ENCODE results near the gene LACTBL1. TPM values are rescaled to one million over a fixed set of nuclear protein-coding genes. Genes with fewer than 3 reads are reported as not detected.

Gene LACTBL1
- total and polyA plus RNA-seq, 2 experiments from 2014 or later = not detected

GRCh38 chr1:23007106-23007505 lies 34.4 kb upstream of the LACTBL1 start:
- H2AFZ ChIP-seq = no peak overlapping the region
- no peak overlapping the region for H3K27ac Mint-ChIP-seq
- no peaks in the 10 kb centered on the region for H3K79me2 ChIP-seq (replicated peaks; ENCODE audit: insufficient read depth)
- no peaks in the 10 kb centered on the region for H3K27me3 ChIP-seq (ENCODE audit: insufficient read depth)
- no peaks in the 10 kb centered on the region for H4K20me1 ChIP-seq (replicated peaks; ENCODE audit: insufficient read depth)
- H3K4me3 ChIP-seq = no peak overlapping the region
- H3K36me3 ChIP-seq (ENCODE audit: insufficient read depth) = no peaks in the 10 kb centered on the region
- ATAC-seq = no peak
- no peak overlapping the region for H3K27ac ChIP-seq (ENCODE audit: low read depth)
- H3K9me3 Mint-ChIP-seq = peaks cover 4% of the 10 kb centered on the region; the same call in 1 of the 3 replicates
- no peaks in the 10 kb centered on the region for H3K9me2 ChIP-seq (ENCODE audit: insufficient read depth)
- no peak for DNase-seq (ENCODE audit: low spot score)
- TF ChIP-seq, protein P1, sequence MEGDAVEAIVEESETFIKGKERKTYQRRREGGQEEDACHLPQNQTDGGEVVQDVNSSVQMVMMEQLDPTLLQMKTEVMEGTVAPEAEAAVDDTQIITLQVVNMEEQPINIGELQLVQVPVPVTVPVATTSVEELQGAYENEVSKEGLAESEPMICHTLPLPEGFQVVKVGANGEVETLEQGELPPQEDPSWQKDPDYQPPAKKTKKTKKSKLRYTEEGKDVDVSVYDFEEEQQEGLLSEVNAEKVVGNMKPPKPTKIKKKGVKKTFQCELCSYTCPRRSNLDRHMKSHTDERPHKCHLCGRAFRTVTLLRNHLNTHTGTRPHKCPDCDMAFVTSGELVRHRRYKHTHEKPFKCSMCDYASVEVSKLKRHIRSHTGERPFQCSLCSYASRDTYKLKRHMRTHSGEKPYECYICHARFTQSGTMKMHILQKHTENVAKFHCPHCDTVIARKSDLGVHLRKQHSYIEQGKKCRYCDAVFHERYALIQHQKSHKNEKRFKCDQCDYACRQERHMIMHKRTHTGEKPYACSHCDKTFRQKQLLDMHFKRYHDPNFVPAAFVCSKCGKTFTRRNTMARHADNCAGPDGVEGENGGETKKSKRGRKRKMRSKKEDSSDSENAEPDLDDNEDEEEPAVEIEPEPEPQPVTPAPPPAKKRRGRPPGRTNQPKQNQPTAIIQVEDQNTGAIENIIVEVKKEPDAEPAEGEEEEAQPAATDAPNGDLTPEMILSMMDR (conservative IDR thresholded peaks at IDR 0.05; ENCODE audit: low read depth in 2 of 2) = no peak
- TF ChIP-seq STAT1 (IDR thresholded peaks at IDR 0.05; ENCODE audit: unreplicated experiment) (no peak), NANOG (IDR thresholded peaks at IDR 0.05; ENCODE audit: borderline replicate concordance) (no peak), ZNF331 (CRISPR knock-in tag; IDR thresholded peaks at IDR 0.05; ENCODE audit: low read depth) (no peak), JUNB (IDR thresholded peaks at IDR 0.05; ENCODE audit: unreplicated experiment) (no peak), POLR2AphosphoS5 (IDR thresholded peaks at IDR 0.05; ENCODE audit: low read depth) (no peak), CREB1 (CRISPR knock-in tag; IDR thresholded peaks at IDR 0.05; ENCODE audit: low read depth) (no peak), ZNF462 (CRISPR knock-in tag; IDR thresholded peaks at IDR 0.05) (no peak), EZH2phosphoT487 (IDR thresholded peaks at IDR 0.05; ENCODE audit: unreplicated experiment) (no peak), EZH2 (IDR thresholded peaks at IDR 0.05; ENCODE audit: low read depth, unreplicated experiment) (no peak), REST (IDR thresholded peaks at IDR 0.05; ENCODE audit: unreplicated experiment) (no peak)
- TF ChIP-seq, protein P2, sequence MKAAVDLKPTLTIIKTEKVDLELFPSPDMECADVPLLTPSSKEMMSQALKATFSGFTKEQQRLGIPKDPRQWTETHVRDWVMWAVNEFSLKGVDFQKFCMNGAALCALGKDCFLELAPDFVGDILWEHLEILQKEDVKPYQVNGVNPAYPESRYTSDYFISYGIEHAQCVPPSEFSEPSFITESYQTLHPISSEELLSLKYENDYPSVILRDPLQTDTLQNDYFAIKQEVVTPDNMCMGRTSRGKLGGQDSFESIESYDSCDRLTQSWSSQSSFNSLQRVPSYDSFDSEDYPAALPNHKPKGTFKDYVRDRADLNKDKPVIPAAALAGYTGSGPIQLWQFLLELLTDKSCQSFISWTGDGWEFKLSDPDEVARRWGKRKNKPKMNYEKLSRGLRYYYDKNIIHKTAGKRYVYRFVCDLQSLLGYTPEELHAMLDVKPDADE (IDR thresholded peaks at IDR 0.05) = no peak
- H3K4me1 Mint-ChIP-seq = no peaks in the 10 kb centered on the region
- no peaks in the 10 kb centered on the region; the same call in 2 of the 3 replicates for H3K36me3 Mint-ChIP-seq (ENCODE audit: low read depth)
- no peak overlapping the region for H3K4me3 Mint-ChIP-seq
- H3K4me2 ChIP-seq = no peak overlapping the region
- no peaks in the 10 kb centered on the region for H3K4me1 ChIP-seq (ENCODE audit: insufficient read depth)
- H3F3A ChIP-seq (replicated peaks; ENCODE audit: low read depth) = no peaks in the 10 kb centered on the region
- H3K27me3 Mint-ChIP-seq (ENCODE audit: insufficient read depth, low read depth, poor library complexity) = peaks cover 5% of the 10 kb centered on the region
